Lower lobe of right lung (tissue), 2 donors: Measurements from ENCODE around the gene LRRC23. TPM values are rescaled to one million over a fixed set of nuclear protein-coding genes. Genes with fewer than 3 reads are reported as not detected.

ENCODE experiments used
- ATAC-seq, 2 donors: fragments of 200-7000 bp; cut with Tn5 transposase; one replicate each; pipeline ENCODE4 v1.9.1; 2020 to 2022; ENCODE audit warnings: mild to moderate bottlenecking in 2 of 2, moderate library complexity in 2 of 2
- DNase-seq: peaks from one replicate; pipeline ENCODE4 v3.0.0-alpha.2; 2020
- H3K27ac ChIP-seq: fragments of 200-600 bp; one replicate; pipeline ENCODE4 v1.8.0; 2022
- H3K27me3 ChIP-seq: fragments of 200-600 bp; one replicate; pipeline ENCODE4 v1.8.0; 2022; ENCODE audit warnings: low read depth
- H3K36me3 ChIP-seq: fragments of 200-600 bp; one replicate; pipeline ENCODE4 v1.8.0; 2022; ENCODE audit warnings: mild to moderate bottlenecking
- H3K4me1 ChIP-seq: fragments of 200-600 bp; one replicate; pipeline ENCODE4 v1.8.0; 2022
- H3K4me3 ChIP-seq: fragments of 200-600 bp; one replicate; pipeline ENCODE4 v1.8.0; 2022; ENCODE audit warnings: mild to moderate bottlenecking
- H3K9me3 ChIP-seq: fragments of 200-600 bp; one replicate; pipeline ENCODE4 v1.8.0; 2022
- intact Hi-C: fragments of 100-400 bp; cut with DNase I; formaldehyde crosslinking; loops from one replicate; pipeline ENCODE4 v1.11.0; 2022
- total RNA-seq: library from RNA; stranded (reverse); fragmentation: NEBNext Ultra II Directional; extraction: Animal tissue kit (Norgen Biotek cat#: 25700); gene quantifications from one replicate; pipeline ENCODE4 v1.2.1, GENCODE V29; 2021
- TF ChIP-seq, protein P1 (sequence below): fragments of 200-600 bp; IDR thresholded peaks from one replicate; pipeline ENCODE4 v1.8.0; 2022; ENCODE audit warnings: antibody characterized with exemption, mild to moderate bottlenecking
- donor health status: DM: no; HTN: yes; CAD: no; lungs with severe emphysema.

LRRC23 gene
- total RNA-seq, 1 donor from 2014 or later, result 26.6 TPM

DNA sequence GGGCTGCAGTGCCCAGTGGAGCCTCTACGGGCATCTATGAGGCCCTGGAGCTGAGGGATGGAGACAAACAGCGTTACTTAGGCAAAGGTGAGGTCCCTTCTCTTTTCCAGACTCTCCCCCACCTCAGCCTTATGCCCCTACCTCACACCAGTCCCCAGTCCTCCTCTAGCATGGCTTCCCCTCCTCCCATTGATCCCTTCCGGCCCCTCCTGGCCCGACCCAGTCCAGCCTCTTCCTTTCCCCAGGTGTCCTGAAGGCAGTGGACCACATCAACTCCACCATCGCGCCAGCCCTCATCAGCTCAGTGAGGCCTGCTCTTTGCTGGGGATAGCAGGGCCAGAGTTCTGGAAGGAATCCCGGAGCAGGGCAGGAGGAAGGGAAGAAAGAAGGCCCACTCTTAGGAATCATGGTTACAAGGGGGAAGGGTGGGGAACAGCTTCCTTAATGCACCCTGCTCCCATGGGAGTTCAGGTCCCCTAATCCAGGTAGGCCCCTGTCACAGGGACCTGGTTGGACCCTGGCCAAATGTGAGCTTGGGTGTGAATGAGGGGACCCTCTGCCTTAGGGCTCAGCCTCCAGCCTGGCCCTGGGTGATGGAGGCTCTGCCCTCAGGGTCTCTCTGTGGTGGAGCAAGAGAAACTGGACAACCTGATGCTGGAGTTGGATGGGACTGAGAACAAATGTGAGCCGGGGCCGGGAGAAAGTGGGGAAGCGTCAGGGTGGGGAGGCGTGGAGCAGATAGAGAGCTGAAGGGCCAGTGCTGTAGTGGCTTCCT lies 12.0 kb downstream of the LRRC23 start:
- ATAC-seq (no peak), DNase-seq (peak; percentile 40)
- Histone ChIP-seq H3K4me1 (peaks cover 15% of the 10 kb centered on the region), H3K4me3 (no peak overlapping the region), H3K9me3 (no peaks in the 10 kb centered on the region), H3K27me3 (peaks cover 4% of the 10 kb centered on the region), H3K27ac (no peak overlapping the region), H3K36me3 (peaks cover 17% of the 10 kb centered on the region)
- intact Hi-C loops, result no loop called here
- TF ChIP-seq, protein P1, sequence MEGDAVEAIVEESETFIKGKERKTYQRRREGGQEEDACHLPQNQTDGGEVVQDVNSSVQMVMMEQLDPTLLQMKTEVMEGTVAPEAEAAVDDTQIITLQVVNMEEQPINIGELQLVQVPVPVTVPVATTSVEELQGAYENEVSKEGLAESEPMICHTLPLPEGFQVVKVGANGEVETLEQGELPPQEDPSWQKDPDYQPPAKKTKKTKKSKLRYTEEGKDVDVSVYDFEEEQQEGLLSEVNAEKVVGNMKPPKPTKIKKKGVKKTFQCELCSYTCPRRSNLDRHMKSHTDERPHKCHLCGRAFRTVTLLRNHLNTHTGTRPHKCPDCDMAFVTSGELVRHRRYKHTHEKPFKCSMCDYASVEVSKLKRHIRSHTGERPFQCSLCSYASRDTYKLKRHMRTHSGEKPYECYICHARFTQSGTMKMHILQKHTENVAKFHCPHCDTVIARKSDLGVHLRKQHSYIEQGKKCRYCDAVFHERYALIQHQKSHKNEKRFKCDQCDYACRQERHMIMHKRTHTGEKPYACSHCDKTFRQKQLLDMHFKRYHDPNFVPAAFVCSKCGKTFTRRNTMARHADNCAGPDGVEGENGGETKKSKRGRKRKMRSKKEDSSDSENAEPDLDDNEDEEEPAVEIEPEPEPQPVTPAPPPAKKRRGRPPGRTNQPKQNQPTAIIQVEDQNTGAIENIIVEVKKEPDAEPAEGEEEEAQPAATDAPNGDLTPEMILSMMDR, result no peak

DNA sequence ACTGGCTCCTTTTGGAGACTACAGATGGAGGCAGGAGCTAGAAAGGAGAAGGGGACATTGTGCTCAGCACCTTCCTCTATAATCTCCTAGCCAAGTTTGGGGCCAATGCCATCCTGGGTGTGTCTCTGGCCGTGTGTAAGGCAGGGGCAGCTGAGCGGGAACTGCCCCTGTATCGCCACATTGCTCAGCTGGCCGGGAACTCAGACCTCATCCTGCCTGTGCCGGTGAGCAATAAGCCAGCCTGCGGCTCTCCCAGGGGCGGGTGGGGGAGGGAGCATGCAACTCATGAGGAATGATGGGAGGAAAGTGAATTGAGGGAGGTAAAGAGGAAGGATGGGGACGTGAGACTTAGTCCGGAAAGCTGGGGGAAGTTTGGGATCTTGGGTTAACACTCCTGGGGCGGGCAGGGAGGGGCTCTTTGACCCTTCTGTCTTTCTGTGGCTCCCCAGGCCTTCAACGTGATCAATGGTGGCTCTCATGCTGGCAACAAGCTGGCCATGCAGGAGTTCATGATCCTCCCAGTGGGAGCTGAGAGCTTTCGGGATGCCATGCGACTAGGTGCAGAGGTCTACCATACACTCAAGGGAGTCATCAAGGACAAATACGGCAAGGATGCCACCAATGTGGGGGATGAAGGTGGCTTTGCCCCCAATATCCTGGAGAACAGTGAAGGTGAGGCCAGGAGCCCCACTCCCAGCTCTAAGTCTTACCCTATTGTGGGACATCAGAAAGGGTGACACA lies 13.0 kb downstream of the LRRC23 start:
- TF ChIP-seq, protein P1, result no peak
- H3K27me3 ChIP-seq, result peaks cover 4% of the 10 kb centered on the region
- no peak overlapping the region for H3K27ac ChIP-seq
- peaks cover 24% of the 10 kb centered on the region for H3K36me3 ChIP-seq
- ATAC-seq (no peak), DNase-seq (peak; percentile 11)
- H3K9me3 ChIP-seq, result no peaks in the 10 kb centered on the region
- intact Hi-C loops, result no loop called here
- peaks cover 15% of the 10 kb centered on the region for H3K4me1 ChIP-seq
- H3K4me3 ChIP-seq, result no peak overlapping the region

DNA sequence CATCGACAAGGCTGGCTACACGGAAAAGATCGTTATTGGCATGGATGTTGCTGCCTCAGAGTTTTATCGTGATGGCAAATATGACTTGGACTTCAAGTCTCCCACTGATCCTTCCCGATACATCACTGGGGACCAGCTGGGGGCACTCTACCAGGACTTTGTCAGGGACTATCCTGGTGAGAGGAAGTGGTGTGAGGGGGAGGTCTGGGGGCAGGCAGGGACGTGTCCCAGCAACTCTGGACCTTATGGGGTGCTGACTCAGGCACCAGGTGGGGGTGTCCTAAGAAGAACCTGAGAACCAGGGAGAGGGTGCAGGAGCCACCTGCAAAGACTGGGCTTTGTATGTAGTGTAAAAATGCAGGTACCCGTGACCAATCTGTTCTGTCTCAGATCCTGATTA lies 15.0 kb downstream of the LRRC23 start:
- DNase-seq (peak; percentile 25), ATAC-seq (no peak)
- intact Hi-C loops, result no loop called here
- H3K4me1 ChIP-seq, result peaks cover 14% of the 10 kb centered on the region
- peaks cover 4% of the 10 kb centered on the region for H3K27me3 ChIP-seq
- H3K36me3 ChIP-seq, result peaks cover 28% of the 10 kb centered on the region
- H3K4me3 ChIP-seq, result no peak overlapping the region
- H3K9me3 ChIP-seq, result no peaks in the 10 kb centered on the region
- TF ChIP-seq, protein P1, result no peak
- H3K27ac ChIP-seq, result no peak overlapping the region

DNA sequence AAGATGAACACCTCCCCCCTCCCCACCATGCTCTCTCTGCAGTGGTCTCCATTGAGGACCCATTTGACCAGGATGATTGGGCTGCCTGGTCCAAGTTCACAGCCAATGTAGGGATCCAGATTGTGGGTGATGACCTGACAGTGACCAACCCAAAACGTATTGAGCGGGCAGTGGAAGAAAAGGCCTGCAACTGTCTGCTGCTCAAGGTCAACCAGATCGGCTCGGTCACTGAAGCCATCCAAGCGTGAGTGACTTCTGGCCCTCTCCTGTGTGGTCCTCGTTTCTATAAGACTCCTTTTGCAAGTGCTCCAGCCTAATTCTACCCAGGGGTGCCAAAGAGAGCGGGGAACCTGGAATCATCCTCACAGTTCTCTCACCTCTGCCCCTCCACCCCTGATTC lies 16.9 kb downstream of the LRRC23 start:
- Histone ChIP-seq H3K9me3 (no peaks in the 10 kb centered on the region), H3K4me1 (peaks cover 27% of the 10 kb centered on the region), H3K27me3 (no peaks in the 10 kb centered on the region), H3K27ac (no peak overlapping the region), H3K36me3 (peaks cover 26% of the 10 kb centered on the region), H3K4me3 (no peak overlapping the region)
- DNase-seq (peak; percentile 20), ATAC-seq (no peak)
- intact Hi-C loops, result no loop called here
- TF ChIP-seq, protein P1, result no peak

DNA sequence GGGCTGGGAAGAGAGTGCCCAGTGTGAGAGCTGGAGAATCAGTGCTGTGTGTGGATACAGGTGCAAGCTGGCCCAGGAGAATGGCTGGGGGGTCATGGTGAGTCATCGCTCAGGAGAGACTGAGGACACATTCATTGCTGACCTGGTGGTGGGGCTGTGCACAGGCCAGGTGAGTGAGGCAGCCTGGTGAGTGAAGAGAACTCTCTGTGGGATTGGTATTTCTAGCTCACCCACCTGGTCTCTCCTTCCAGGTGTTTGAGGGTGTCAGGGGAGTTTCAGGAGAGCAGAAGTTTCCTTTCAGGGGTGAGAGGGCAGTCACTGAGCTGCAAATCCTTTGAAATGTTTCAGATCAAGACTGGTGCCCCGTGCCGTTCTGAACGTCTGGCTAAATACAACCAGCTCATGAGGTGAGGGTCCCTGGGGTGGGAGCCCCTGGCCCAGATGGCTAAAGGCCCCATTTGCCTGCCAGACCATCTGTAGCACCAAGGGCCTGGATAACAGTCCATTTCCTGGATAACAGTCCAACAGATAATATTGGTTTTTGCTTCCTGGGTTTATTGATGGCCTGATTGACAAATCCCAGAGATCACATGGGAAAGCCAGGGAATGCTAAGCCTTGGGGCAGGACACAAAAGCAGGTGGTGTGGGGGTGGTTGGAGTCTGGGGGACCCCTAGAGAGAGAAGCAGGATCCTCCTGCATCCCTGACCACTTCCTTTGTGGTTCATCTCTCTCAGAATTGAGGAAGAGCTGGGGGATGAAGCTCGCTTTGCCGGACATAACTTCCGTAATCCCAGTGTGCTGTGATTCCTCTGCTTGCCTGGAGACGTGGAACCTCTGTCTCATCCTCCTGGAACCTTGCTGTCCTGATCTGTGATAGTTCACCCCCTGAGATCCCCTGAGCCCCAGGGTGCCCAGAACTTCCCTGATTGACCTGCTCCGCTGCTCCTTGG lies 17.6 kb downstream of the LRRC23 start:
- Histone ChIP-seq H3K36me3 (peaks cover 22% of the 10 kb centered on the region), H3K4me3 (no peak overlapping the region), H3K27me3 (no peaks in the 10 kb centered on the region), H3K27ac (no peak overlapping the region), H3K9me3 (no peaks in the 10 kb centered on the region), H3K4me1 (peaks cover 34% of the 10 kb centered on the region)
- TF ChIP-seq, protein P1, result no peak
- intact Hi-C loops, result no loop called here
- ATAC-seq (no peak), DNase-seq (peak; percentile 29)
